Suppressor macrophage treated with lipopolysaccharide for 4 hours (primary cell): Measurements from ENCODE around the gene ESPN.
A peak's percentile ranks its signal among the peaks of the same experiment; 100 is the strongest.

Experiments
- DNase-seq: peaks from one replicate; pipeline ENCODE4 v3.0.0-alpha.2; 2020

Gene ESPN

GRCh38 chr1:6409053-6409452 lies 15.5 kb upstream of the ESPN start:
- no peak for DNase-seq

- DNase-seq, result no peak
Observed at GRCh38 chr1:6409733-6410132, 14.8 kb upstream of the ESPN start.

- DNase-seq, result no peak
Observed at GRCh38 chr1:6410248-6410893, 14.2 kb upstream of the ESPN start.

- DNase-seq, result no peak
Observed at GRCh38 chr1:6412896-6413295, 11.7 kb upstream of the ESPN start.

- DNase-seq, result peak; percentile 26
Observed at GRCh38 chr1:6414443-6414844, 10.1 kb upstream of the ESPN start.

- DNase-seq, result peak; percentile 66
Observed at GRCh38 chr1:6414881-6415626, 9.5 kb upstream of the ESPN start.

GRCh38 chr1:6416295-6416656 lies 8.3 kb upstream of the ESPN start:
- no peak for DNase-seq

- no peak for DNase-seq
Observed at GRCh38 chr1:6416906-6417305, 7.7 kb upstream of the ESPN start.

- DNase-seq, result no peak
Observed at GRCh38 chr1:6417961-6418667, 6.5 kb upstream of the ESPN start.

- no peak for DNase-seq
Observed at GRCh38 chr1:6418668-6419396, 5.7 kb upstream of the ESPN start.

GRCh38 chr1:6419397-6419803 lies 5.2 kb upstream of the ESPN start:
- DNase-seq, result no peak

- no peak for DNase-seq
Observed at GRCh38 chr1:6419804-6420453, 4.6 kb upstream of the ESPN start, which contains the start of gene HES2. Gene HES2, minus strand, starts transcription at chr1:6419919. Its CDS starts 99 bp downstream, at chr1:6419820.

GRCh38 chr1:6420454-6421042 lies 4.0 kb upstream of the ESPN start:
- no peak for DNase-seq

- DNase-seq, result no peak
Observed at GRCh38 chr1:6421266-6421665, 3.3 kb upstream of the ESPN start.

- no peak for DNase-seq
Observed at GRCh38 chr1:6423321-6423999, 1.1 kb upstream of the ESPN start.

GRCh38 chr1:6424000-6424565 lies 493 bp upstream of the ESPN start:
- DNase-seq, result no peak

GRCh38 chr1:6425658-6426057 lies 1.1 kb downstream of the ESPN start:
- no peak for DNase-seq

- DNase-seq, result no peak
Observed at GRCh38 chr1:6426277-6426971, 1.8 kb downstream of the ESPN start.

- DNase-seq, result no peak
Observed at GRCh38 chr1:6426972-6427350, 2.4 kb downstream of the ESPN start.

GRCh38 chr1:6427441-6428390 lies 3.1 kb downstream of the ESPN start:
- DNase-seq, result no peak
